ENCODE measurements around the gene VAMP1.

GRCh38 chr12:6470375-6471163, at the start of gene VAMP1:
- no peak for TF ChIP-seq CTCF (IDR thresholded peaks at IDR 0.05)
- TF ChIP-seq POLR2A (IDR thresholded peaks at IDR 0.05), result peak in 1 of 2 donors; percentile 95

Measured in lower leg skin (tissue), 3 donors.